Hepatocyte (in vitro differentiated cells): ENCODE measurements around the gene UBTF.

Experiments used
- CTCF ChIP-seq: fragments of 200-600 bp; sonication (generic); IDR thresholded peaks from 2 replicates; pipeline ENCODE4 v1.5.1; 2016; ENCODE audit warnings: antibody characterized with exemption, mild to moderate bottlenecking; ENCODE audit not compliant: poor library complexity
- EZH2phosphoT487 ChIP-seq: fragments of 200-600 bp; sonication (generic); IDR thresholded peaks from one replicate; pipeline ENCODE4 v1.6.1; 2018; ENCODE audit warnings: antibody characterized with exemption, mild to moderate bottlenecking, low read depth, moderate library complexity; ENCODE audit not compliant: unreplicated experiment, severe bottlenecking

- TF ChIP-seq CTCF, result no peak
- TF ChIP-seq EZH2phosphoT487, result no peak
Measured at GRCh38 chr17:44202756-44203155, 16.7 kb downstream of the UBTF start.
